GM23248 (cell line): ENCODE measurements around the gene PHF21A. TPM values are rescaled to one million over a fixed set of nuclear protein-coding genes. Genes with fewer than 3 reads are reported as not detected.

Source experiments
- DNase-seq: peaks from one replicate; pipeline ENCODE4 v3.0.0-alpha.2; 2015
- H2AFZ ChIP-seq: fragments of 200-600 bp; sonication (generic); 2 replicates; pipeline ENCODE4 v1.6.1; 2016; ENCODE audit warnings: antibody characterized with exemption
- H3F3A ChIP-seq: fragments of 200-600 bp; sonication (generic); 2 replicates; pipeline ENCODE4 v1.6.1; 2016; ENCODE audit warnings: mild to moderate bottlenecking, antibody characterized with exemption, mixed run types; ENCODE audit not compliant: insufficient read depth
- H3K27ac ChIP-seq: fragments of 200-600 bp; sonication (generic); 2 replicates; pipeline ENCODE4 v1.5.1; 2016; ENCODE audit warnings: mild to moderate bottlenecking
- H3K27me3 ChIP-seq: fragments of 200-600 bp; sonication (generic); replicated peaks from 2 replicates; pipeline ENCODE4 v1.6.1; 2016; ENCODE audit warnings: mild to moderate bottlenecking; ENCODE audit not compliant: insufficient read depth
- H3K36me3 ChIP-seq: fragments of 200-600 bp; sonication (generic); 2 replicates; pipeline ENCODE4 v1.6.1; 2016; ENCODE audit warnings: low read depth, mild to moderate bottlenecking
- H3K4me1 ChIP-seq: fragments of 200-600 bp; sonication (generic); 2 replicates; pipeline ENCODE4 v1.6.1; 2016; ENCODE audit warnings: mild to moderate bottlenecking; ENCODE audit not compliant: insufficient read depth
- H3K4me2 ChIP-seq: fragments of 200-600 bp; sonication (generic); one replicate; pipeline ENCODE4 v1.6.1; 2016; ENCODE audit warnings: mild to moderate bottlenecking; ENCODE audit not compliant: unreplicated experiment
- H3K4me3 ChIP-seq: fragments of 200-600 bp; sonication (generic); 2 replicates; pipeline ENCODE4 v1.5.1; 2016; ENCODE audit warnings: mild to moderate bottlenecking
- H3K79me2 ChIP-seq: fragments of 200-600 bp; sonication (generic); 2 replicates; pipeline ENCODE4 v1.6.1; 2016; ENCODE audit warnings: mild to moderate bottlenecking; ENCODE audit not compliant: insufficient read depth
- H3K9ac ChIP-seq: fragments of 200-600 bp; sonication (generic); 2 replicates; pipeline ENCODE4 v1.6.1; 2016; ENCODE audit warnings: mild to moderate bottlenecking
- H3K9me2 ChIP-seq: fragments of 200-600 bp; sonication (generic); 2 replicates; pipeline ENCODE4 v1.6.1; 2016; ENCODE audit warnings: mixed run types, mild to moderate bottlenecking, moderate library complexity; ENCODE audit not compliant: insufficient read depth
- H3K9me3 ChIP-seq: fragments of 200-600 bp; sonication (generic); one replicate; pipeline ENCODE4 v1.6.1; 2017; ENCODE audit warnings: low read depth
- H4K20me1 ChIP-seq: fragments of 200-600 bp; sonication (generic); 2 replicates; pipeline ENCODE4 v1.6.0; 2016; ENCODE audit not compliant: insufficient read depth
- EZH2 ChIP-seq: fragments of 200-600 bp; sonication (generic); IDR thresholded peaks from 2 replicates; pipeline ENCODE4 v1.6.1; 2018; ENCODE audit warnings: antibody characterized with exemption, mild to moderate bottlenecking; ENCODE audit not compliant: insufficient read depth, poor library complexity, severe bottlenecking
- EZH2phosphoT487 ChIP-seq: fragments of 200-600 bp; sonication (generic); IDR thresholded peaks from 2 replicates; pipeline ENCODE4 v1.6.1; 2018; ENCODE audit warnings: antibody characterized with exemption, moderate library complexity, mild to moderate bottlenecking, low read depth; ENCODE audit not compliant: insufficient read depth
- WGBS, 2 experiments: methylation state at CpG; one replicate each; pipeline ENCODE4 v1.1.6; 2015 to 2017; ENCODE audit warnings: low lambda C conversion rate in 2 of 2, low coverage in 1 of 2; ENCODE audit errors: missing lambda C conversion rate in 2 of 2; 5-methylcytosine and 5-hydroxymethylcytosine counted together
- in situ Hi-C: fragments of 300-500 bp; cut with MboI; formaldehyde crosslinking; loops from 2 replicates; pipeline ENCODE4 v1.15.0; 2020
- polyA plus RNA-seq: library from polyadenylated mRNA; unstranded; fragments of >200 nt; fragmentation: Nextera tagmentation; extraction: Ambion mirVana; gene quantifications from 2 replicates; pipeline ENCODE4 v1.2.1, GENCODE V29; 2016
- total RNA-seq: library from RNA; depleted of rRNA; stranded (reverse); fragments of >200 nt; shearing (Covaris generic); gene quantifications from 2 replicates; pipeline ENCODE4 v1.2.3, GENCODE V29; 2014

PHF21A gene
- total and polyA plus RNA-seq, 2 experiments from 2014 or later = 11.2 to 17.0 TPM

DNA sequence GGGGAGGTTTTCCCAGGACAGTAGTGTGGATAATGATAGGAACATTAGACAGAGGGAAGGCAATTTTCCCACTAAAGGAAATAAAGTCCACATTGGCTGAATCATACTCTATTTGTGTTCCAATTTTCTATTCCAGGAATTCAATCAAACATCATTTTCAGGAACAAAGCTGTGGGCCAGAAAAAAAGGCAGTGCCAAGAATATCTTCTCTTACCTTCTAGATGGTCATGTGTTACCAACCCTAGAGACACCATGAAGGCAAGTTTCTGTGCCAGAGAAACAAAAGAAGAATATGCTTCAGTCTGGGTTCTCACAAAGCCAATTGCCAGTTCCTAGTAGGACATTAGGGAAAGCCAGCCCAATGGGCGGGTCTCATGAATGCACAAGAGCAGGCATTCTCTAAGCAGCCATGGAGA, 171.3 kb downstream of the PHF21A start:
- in situ Hi-C loops = no loop called here
- WGBS, 2 experiments = 60 to 81% methylated on average over 1 of the region's 1 CpG
- Histone ChIP-seq H3K27me3 (no peaks in the 10 kb centered on the region), H2AFZ (no peak overlapping the region), H3K36me3 (peaks cover 41% of the 10 kb centered on the region), H3K27ac (no peak overlapping the region), H3K4me2 (no peak overlapping the region), H3F3A (no peaks in the 10 kb centered on the region), H3K9me2 (no peaks in the 10 kb centered on the region), H3K4me1 (peaks cover 8% of the 10 kb centered on the region; the same call in 1 of the 2 replicates), H3K9ac (no peak overlapping the region), H3K79me2 (no peaks in the 10 kb centered on the region), H3K9me3 (no peaks in the 10 kb centered on the region), H4K20me1 (no peaks in the 10 kb centered on the region), H3K4me3 (no peak overlapping the region)
- TF ChIP-seq EZH2phosphoT487 = no peak
- TF ChIP-seq EZH2 = no peak
- DNase-seq = peak; percentile 20

DNA sequence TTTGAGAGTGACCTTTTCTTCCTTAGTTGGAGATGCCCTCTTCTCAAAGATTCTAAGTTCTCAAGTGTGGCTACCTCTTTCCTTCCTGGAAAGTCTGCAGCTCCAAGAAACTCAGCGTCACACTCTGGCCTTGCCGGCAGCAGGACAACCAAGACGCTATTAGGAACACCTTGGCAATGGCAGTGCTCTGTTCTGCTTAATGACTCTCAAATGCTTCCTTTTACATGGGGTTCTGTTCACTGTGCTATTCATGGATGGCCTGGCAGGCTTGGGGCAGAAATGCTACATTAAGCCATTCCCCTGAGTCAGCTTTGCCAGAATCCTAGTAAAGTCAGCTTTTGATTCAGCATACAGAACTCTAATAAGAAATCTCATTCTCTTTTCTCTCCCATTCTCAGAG, 172.9 kb downstream of the PHF21A start:
- WGBS, 2 experiments = 76 to 78% methylated on average over 3 of the region's 3 CpGs
- H4K20me1 ChIP-seq = no peaks in the 10 kb centered on the region
- H3K9me2 ChIP-seq = no peaks in the 10 kb centered on the region
- in situ Hi-C loops = no loop called here
- H3K9me3 ChIP-seq = no peaks in the 10 kb centered on the region
- no peak overlapping the region for H2AFZ ChIP-seq
- no peak overlapping the region for H3K9ac ChIP-seq
- H3K4me3 ChIP-seq = no peak overlapping the region
- H3F3A ChIP-seq = no peaks in the 10 kb centered on the region
- peaks cover 40% of the 10 kb centered on the region for H3K36me3 ChIP-seq
- no peak overlapping the region for H3K27ac ChIP-seq
- H3K4me1 ChIP-seq = peaks cover 8% of the 10 kb centered on the region; the same call in 1 of the 2 replicates
- no peaks in the 10 kb centered on the region for H3K27me3 ChIP-seq
- H3K79me2 ChIP-seq = no peaks in the 10 kb centered on the region
- TF ChIP-seq EZH2 (no peak), EZH2phosphoT487 (no peak)
- H3K4me2 ChIP-seq = no peak overlapping the region
- DNase-seq = no peak

DNA sequence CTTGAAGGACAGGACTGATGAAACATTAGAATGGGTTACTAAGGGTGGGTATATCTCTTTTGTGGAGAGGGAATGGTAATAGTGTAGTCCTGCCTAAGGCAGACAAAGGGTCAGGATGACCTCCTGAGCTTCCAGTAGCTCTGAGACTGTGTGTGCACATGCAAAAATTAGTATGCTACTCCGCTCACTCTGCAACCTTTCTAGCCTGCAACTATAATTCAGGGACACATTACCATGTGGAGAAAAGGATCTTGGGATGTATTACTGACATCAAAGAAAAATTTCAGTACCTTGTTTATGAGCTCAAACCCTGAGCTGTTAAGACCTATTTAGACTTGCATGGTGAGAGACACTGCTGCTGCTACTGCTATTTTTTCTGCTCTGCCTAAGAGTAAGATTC, 173.4 kb downstream of the PHF21A start:
- H3K36me3 ChIP-seq = peaks cover 35% of the 10 kb centered on the region

GRCh38 chr11:45945397-45945999, 175.8 kb downstream of the PHF21A start:
- WGBS, 2 experiments = 59 to 76% methylated on average over 3 of the region's 3 CpGs
- H3K79me2 ChIP-seq = no peaks in the 10 kb centered on the region
- H3K27me3 ChIP-seq = no peaks in the 10 kb centered on the region
- no peak for DNase-seq
- no peaks in the 10 kb centered on the region for H3K9me3 ChIP-seq
- H3K27ac ChIP-seq = no peak overlapping the region
- no peak overlapping the region for H2AFZ ChIP-seq
- TF ChIP-seq EZH2 = no peak
- TF ChIP-seq EZH2phosphoT487 = no peak
- no peaks in the 10 kb centered on the region for H3F3A ChIP-seq
- peaks cover 28% of the 10 kb centered on the region for H3K36me3 ChIP-seq
- in situ Hi-C loops = no loop called here
- H4K20me1 ChIP-seq = no peaks in the 10 kb centered on the region
- H3K4me1 ChIP-seq = peaks cover 8% of the 10 kb centered on the region; the same call in 1 of the 2 replicates
- H3K4me2 ChIP-seq = no peak overlapping the region
- no peaks in the 10 kb centered on the region for H3K9me2 ChIP-seq
- no peak overlapping the region for H3K9ac ChIP-seq
- no peak overlapping the region for H3K4me3 ChIP-seq

More for the DNA sequence above, 173.4 kb downstream of the PHF21A start:
- no peak overlapping the region for H3K27ac ChIP-seq
- no peak overlapping the region for H3K9ac ChIP-seq
- in situ Hi-C loops = no loop called here
- H3F3A ChIP-seq = no peaks in the 10 kb centered on the region
- H2AFZ ChIP-seq = no peak overlapping the region
- H3K4me1 ChIP-seq = peaks cover 8% of the 10 kb centered on the region; the same call in 1 of the 2 replicates
- DNase-seq = no peak
- no peaks in the 10 kb centered on the region for H3K9me2 ChIP-seq
- H3K4me3 ChIP-seq = no peak overlapping the region
- TF ChIP-seq EZH2 (no peak), EZH2phosphoT487 (no peak)
- H3K9me3 ChIP-seq = no peaks in the 10 kb centered on the region
- H3K27me3 ChIP-seq = no peaks in the 10 kb centered on the region
- no peaks in the 10 kb centered on the region for H4K20me1 ChIP-seq
- no peak overlapping the region for H3K4me2 ChIP-seq
- H3K79me2 ChIP-seq = no peaks in the 10 kb centered on the region
- whole genome bisulfite sequencing, 2 experiments = 94 to 95% methylated on average over 1 of the region's 1 CpG
